IPS-15b (cell line): ENCODE results near the gene ZNF486.
"Not testable (repeated sequence)": the region's sequence is repeated elsewhere in the genome, so short reads cannot be mapped to it uniquely, and the experiment has no call there.

ENCODE experiments used
- H3K27me3 ChIP-seq: one replicate; pipeline ENCODE4 v1.6.1; 2013; ENCODE audit warnings: low read length; ENCODE audit not compliant: control insufficient read depth, insufficient read depth
- H3K36me3 ChIP-seq: one replicate; pipeline ENCODE4 v1.6.1; 2013; ENCODE audit warnings: low read length; ENCODE audit not compliant: control insufficient read depth, insufficient read depth
- H3K4me1 ChIP-seq: one replicate; pipeline ENCODE4 v1.6.1; 2013; ENCODE audit warnings: mild to moderate bottlenecking, low read length; ENCODE audit not compliant: control insufficient read depth, insufficient read depth
- H3K4me3 ChIP-seq: one replicate; pipeline ENCODE4 v1.5.1; 2013; ENCODE audit warnings: low read depth, low read length
- H3K9ac ChIP-seq: one replicate; pipeline ENCODE4 v1.6.1; 2013; ENCODE audit warnings: low read depth, mild to moderate bottlenecking, low read length
- H3K9me3 ChIP-seq: one replicate; pipeline ENCODE4 v1.6.1; 2013; ENCODE audit warnings: mild to moderate bottlenecking, low read length; ENCODE audit not compliant: control insufficient read depth, insufficient read depth

The ZNF486 gene

GRCh38 chr19:20167651-20168122 lies 673 bp downstream of the ZNF486 start:
- peaks cover 9% of the 10 kb centered on the region for H3K36me3 ChIP-seq
- H3K9ac ChIP-seq = peak overlapping the region; percentile 93
- no peaks in the 10 kb centered on the region for H3K9me3 ChIP-seq
- H3K4me1 ChIP-seq = peaks cover 2% of the 10 kb centered on the region
- H3K27me3 ChIP-seq = no peaks in the 10 kb centered on the region
- peak overlapping the region; percentile 95 for H3K4me3 ChIP-seq

- H3K9ac ChIP-seq = no peak overlapping the region
- H3K27me3 ChIP-seq = no peaks in the 10 kb centered on the region
- H3K4me1 ChIP-seq = peaks cover 2% of the 10 kb centered on the region
- H3K4me3 ChIP-seq = no peak overlapping the region
- peaks cover 13% of the 10 kb centered on the region for H3K36me3 ChIP-seq
- H3K9me3 ChIP-seq = no peaks in the 10 kb centered on the region
These were observed 4.3 kb downstream of the ZNF486 start for GRCh38 chr19:20171285-20171684.

DNA sequence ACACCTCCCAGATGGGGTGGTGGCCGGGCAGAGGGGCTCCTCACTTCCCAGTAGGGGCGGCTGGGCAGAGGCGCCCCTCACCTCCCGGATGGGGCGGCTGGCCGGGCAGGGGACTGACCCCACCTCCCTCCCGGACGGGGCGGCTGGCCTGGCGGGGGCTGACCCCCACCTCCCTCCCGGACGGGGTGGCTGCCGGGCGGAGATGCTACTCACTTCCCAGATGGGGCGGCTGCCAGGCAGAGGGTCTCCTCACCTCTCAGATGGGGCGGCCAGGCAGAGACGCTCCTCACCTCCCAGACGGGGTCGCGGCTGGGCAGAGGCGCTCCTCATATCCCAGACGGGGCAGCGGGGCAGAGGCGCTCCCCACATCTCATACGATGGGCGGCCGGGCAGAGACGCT lies 8.8 kb downstream of the ZNF486 start:
- H3K9ac ChIP-seq, H3K9me3 ChIP-seq, H3K27me3 ChIP-seq, H3K4me3 ChIP-seq, H3K4me1 ChIP-seq: not testable (repeated sequence)
- H3K36me3 ChIP-seq = peaks cover 21% of the 10 kb centered on the region

DNA sequence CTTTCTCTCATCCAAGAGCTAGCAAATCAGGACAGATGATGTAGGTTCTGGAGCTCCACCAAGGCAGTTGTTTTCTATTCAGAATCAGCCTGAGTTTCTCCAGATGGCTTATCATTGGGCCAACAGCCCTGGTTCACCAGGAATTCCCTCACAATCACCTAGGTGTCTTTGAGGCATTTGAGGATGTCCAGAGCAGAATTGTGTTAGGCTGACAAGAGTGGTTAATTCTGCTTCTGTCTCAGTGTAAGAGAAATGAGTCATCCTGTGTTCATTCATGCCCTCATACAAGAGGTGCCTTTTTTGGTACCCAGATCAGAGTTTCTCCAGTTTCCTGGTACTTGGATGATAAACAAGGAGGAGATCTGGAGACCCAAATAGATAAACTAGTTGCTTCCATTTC lies 12.9 kb downstream of the ZNF486 start:
- not testable (repeated sequence) for H3K9me3 ChIP-seq, H3K4me1 ChIP-seq
- H3K36me3 ChIP-seq = peaks cover 14% of the 10 kb centered on the region

DNA sequence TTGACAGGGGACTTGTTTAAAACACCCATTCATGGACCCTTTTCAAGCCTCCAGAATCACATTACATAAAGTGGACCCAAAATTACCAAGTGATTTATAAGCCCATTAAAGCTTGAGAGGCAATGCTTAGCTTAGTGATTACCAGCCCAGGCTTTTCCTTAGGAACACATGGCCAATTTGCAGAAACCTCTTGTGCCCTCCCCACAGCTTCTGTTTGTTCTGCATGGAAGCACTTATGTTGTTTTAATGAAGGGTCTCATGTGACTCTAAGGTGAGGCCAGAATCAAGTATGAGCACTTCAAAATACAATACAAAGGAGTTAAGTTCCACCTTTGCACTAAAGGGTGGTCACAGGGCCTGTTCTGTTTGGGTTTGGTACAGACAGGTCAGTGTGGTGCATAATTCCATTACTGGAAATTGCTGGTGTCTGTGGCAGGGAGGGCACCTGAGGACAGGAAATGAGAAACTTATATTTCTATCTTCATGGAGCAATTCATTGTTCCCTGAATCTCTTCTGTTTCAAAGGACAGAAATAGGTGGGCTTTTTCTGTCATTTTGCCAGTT lies 15.3 kb downstream of the ZNF486 start:
- Histone ChIP-seq H3K9me3 (no peaks in the 10 kb centered on the region), H3K9ac (no peak overlapping the region), H3K27me3 (no peaks in the 10 kb centered on the region), H3K4me3 (no peak overlapping the region), H3K4me1 (no peaks in the 10 kb centered on the region), H3K36me3 (peaks cover 13% of the 10 kb centered on the region)

More for the DNA sequence above, 12.9 kb downstream of the ZNF486 start:
- not testable (repeated sequence) for H3K4me3 ChIP-seq, H3K9ac ChIP-seq, H3K27me3 ChIP-seq

- Histone ChIP-seq H3K4me1 (no peaks in the 10 kb centered on the region), H3K9ac (no peak overlapping the region), H3K36me3 (peaks cover 13% of the 10 kb centered on the region), H3K4me3 (no peak overlapping the region), H3K27me3 (no peaks in the 10 kb centered on the region), H3K9me3 (no peaks in the 10 kb centered on the region)
These were observed 19.2 kb downstream of the ZNF486 start for GRCh38 chr19:20186174-20186573.

DNA sequence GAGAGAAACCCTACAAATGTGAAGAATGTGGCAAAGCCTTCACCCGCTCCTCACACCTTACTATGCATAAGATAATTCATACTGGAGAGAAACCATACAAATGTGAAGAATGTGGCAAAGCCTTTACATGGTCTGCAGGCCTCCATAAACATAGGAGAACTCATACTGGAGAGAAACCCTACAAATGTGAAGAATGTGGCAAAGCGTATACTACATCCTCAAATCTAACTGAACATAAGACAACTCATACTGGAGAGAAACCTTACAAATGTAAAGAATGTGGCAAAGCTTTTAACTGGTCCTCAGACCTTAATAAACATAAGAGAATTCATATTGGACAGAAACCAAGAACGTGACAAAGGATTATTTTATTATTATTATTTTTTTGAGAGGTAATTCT lies 30.7 kb downstream of the ZNF486 start:
- Histone ChIP-seq H3K4me3 (no peak overlapping the region), H3K27me3 (no peaks in the 10 kb centered on the region), H3K9ac (no peak overlapping the region), H3K4me1 (no peaks in the 10 kb centered on the region), H3K36me3 (peaks cover 2% of the 10 kb centered on the region), H3K9me3 (peaks cover 6% of the 10 kb centered on the region)

DNA sequence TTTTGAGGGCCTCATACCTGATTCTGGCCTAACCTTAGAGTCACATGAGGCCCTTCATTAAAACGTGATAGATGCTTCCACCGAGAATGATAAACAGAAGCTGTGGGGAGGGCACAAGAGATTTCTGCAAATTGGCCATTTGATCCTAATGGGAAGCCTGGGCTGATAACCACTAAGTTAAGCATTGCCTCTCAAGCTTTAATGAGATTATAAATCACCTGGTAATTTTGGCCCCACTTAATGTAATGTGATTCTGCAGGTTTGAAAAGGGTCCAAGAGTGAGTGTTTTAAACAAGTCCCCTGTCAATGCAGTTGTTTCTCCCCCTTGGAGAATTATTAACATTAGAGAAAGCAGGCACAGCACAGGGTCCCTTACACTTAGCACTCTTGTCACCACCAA lies 42.0 kb downstream of the ZNF486 start:
- Histone ChIP-seq H3K4me3 (no peak overlapping the region), H3K27me3 (no peaks in the 10 kb centered on the region), H3K9me3 (no peaks in the 10 kb centered on the region), H3K36me3 (no peaks in the 10 kb centered on the region), H3K4me1 (no peaks in the 10 kb centered on the region), H3K9ac (no peak overlapping the region)

DNA sequence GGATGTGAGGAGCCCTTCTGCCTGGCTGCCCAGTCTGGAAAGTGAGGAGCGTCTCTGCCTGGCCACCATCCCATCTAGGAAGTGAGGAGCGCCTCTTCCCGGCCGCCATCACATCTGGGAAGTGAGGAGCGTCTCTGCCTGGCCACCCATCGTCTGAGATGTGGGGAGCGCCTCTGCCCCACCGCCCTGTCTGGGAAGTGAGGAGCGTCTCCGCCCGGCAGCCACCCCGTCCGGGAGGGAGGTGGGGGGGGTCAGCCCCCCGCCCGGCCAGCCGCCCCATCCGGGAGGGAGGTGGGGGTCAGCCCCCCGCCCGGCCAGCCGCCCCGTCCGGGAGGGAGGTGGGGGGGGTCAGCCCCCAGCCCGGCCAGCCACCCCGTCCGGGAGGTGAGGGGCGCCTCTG lies 47.4 kb downstream of the ZNF486 start:
- not testable (repeated sequence) for H3K36me3 ChIP-seq, H3K9ac ChIP-seq, H3K4me3 ChIP-seq, H3K4me1 ChIP-seq, H3K27me3 ChIP-seq, H3K9me3 ChIP-seq

DNA sequence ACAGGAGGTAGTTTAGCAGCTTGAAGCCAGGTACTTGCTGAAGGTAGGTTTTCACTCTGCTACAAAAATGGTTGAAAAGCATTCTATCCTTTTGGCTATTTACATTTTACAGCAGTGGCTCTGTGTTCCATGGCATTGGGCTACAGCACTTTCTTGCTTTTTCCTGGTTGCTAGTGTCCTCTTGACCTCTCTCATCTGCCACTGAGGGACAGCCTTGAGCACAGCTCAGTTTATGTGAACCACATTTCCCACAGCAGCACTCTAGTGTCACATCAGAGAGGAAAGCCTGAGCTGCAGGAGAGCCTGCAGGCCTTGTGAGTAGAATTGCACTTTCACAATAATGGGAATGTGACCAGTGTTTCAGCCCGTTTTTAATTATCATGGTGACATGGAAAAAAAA lies 54.6 kb downstream of the ZNF486 start:
- not testable (repeated sequence) for H3K9ac ChIP-seq, H3K27me3 ChIP-seq, H3K4me1 ChIP-seq, H3K4me3 ChIP-seq, H3K36me3 ChIP-seq, H3K9me3 ChIP-seq

GRCh38 chr19:20233105-20233504 lies 66.1 kb downstream of the ZNF486 start:
- Histone ChIP-seq H3K4me1 (no peaks in the 10 kb centered on the region), H3K9ac (no peak overlapping the region), H3K9me3 (no peaks in the 10 kb centered on the region), H3K36me3 (no peaks in the 10 kb centered on the region), H3K4me3 (no peak overlapping the region), H3K27me3 (no peaks in the 10 kb centered on the region)

DNA sequence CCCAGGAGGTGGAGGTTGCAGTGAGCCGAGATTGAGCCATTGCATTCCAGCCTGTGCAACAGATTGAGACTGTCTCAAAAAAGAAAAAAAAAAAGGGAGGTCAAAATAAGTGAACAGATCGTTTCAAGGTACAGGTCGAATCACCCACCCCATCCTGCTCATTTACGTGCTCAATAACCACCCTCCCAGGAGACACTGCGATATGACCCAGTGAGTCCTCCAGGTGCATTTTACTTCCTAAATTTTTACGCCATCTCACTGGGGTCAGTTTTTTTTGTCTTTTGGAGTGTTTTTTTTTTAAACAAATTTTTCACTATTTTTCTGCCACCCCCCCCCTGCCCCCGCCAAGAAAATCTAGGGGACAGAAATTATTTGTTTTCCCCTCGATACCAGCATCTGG lies 68.1 kb downstream of the ZNF486 start:
- Histone ChIP-seq H3K4me3 (no peak overlapping the region), H3K36me3 (no peaks in the 10 kb centered on the region), H3K27me3 (no peaks in the 10 kb centered on the region), H3K9me3 (no peaks in the 10 kb centered on the region), H3K4me1 (no peaks in the 10 kb centered on the region), H3K9ac (no peak overlapping the region)
